Measurements from ENCODE around the gene AK8.
A peak's percentile ranks its signal among the peaks of the same experiment; 100 is the strongest.

The AK8 gene

DNA sequence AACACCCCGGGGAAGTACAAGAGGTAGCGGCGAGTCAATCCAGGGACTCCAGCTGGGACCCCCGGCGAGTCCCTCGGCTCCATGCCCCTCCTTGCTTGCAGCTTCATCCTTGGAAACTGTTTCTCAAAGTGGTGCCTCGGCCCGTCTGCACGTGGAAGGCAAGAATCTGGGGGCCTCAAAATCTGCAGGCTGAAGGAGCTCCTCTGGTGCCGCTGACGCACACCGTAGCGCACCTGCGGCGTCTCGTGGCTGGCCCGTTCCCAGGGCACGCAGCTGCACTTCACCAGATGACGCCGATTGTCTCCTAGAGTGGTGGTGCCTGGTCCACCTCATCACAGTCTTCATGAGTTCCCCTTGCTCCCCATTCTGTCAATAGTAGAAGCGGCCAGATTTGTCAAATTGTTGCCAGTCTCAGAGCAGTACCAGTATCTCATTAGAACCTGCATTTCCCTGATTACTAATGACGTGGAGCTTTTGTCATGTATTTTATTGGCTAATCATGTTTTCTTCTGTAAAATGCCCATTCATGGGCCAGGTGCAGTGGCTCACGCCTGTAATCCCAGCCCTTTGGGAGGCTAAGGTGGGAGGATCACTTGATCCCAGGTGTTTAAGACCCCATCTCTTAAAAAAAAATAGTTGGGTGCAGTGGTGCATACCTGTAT lies 169.2 kb downstream of the AK8 start:
- Histone ChIP-seq H3K9ac (ENCODE audit: low read depth, low read length, poor library complexity) (no peak overlapping the region), H3K4me2 (ENCODE audit: insufficient read depth, low read length, poor library complexity, severe bottlenecking) (no peak overlapping the region), H3K4me3 (ENCODE audit: low read length in 2 of 2) (no peak overlapping the region), H3K79me1 (ENCODE audit: low read depth, low read length) (no peaks in the 10 kb centered on the region), H2BK120ac (ENCODE audit: low read depth, low read length) (no peak overlapping the region), H3K23ac (ENCODE audit: low read depth, low read length, poor library complexity) (no peak overlapping the region), H3K9me3 (replicated peaks in 1 of 2; ENCODE audit: control insufficient read depth in 2 of 2, insufficient read depth in 1 of 2, low read depth in 1 of 2, low read length in 2 of 2) (peaks cover 0 to 2% of the 10 kb centered on the region in 2 donors), H3K4me1 (ENCODE audit: control insufficient read depth in 2 of 2, insufficient read depth in 1 of 2, low read depth in 1 of 2, low read length in 2 of 2) (no peaks in the 10 kb centered on the region), H3K18ac (ENCODE audit: low read length) (peak overlapping the region; percentile 89), H4K91ac (ENCODE audit: low read depth, low read length, poor library complexity) (no peak overlapping the region), H4K8ac (ENCODE audit: low read depth, low read length) (no peak overlapping the region), H2AK5ac (ENCODE audit: low read depth, low read length) (no peak overlapping the region), H2BK15ac (ENCODE audit: low read length) (no peak overlapping the region), H3K36me3 (replicated peaks in 1 of 2; ENCODE audit: control insufficient read depth in 2 of 2, insufficient read depth in 2 of 2, low read length in 2 of 2) (no peaks in the 10 kb centered on the region), H3K27me3 (ENCODE audit: control insufficient read depth in 3 of 3, insufficient read depth in 3 of 3, low read depth in 1 of 3, low read length in 3 of 3) (no peaks in the 10 kb centered on the region), H2BK12ac (ENCODE audit: low read length) (no peak overlapping the region), H2BK5ac (ENCODE audit: low read length) (no peak overlapping the region), H3K14ac (ENCODE audit: low read length) (no peak overlapping the region), H2AFZ (ENCODE audit: low read length) (no peak overlapping the region), H3K4ac (ENCODE audit: low read length) (no peak overlapping the region), H3K27ac (replicated peaks; ENCODE audit: low read length) (no peak overlapping the region)
- no peak for DNase-seq (ENCODE audit: low spot score)
- no CpG with 5 or more reads among the region's 23 CpGs for WGBS, 2 donors (ENCODE audit: extremely low coverage in 2 of 2, insufficient read length in 2 of 2, insufficient replicate concordance in 1 of 2)

DNA sequence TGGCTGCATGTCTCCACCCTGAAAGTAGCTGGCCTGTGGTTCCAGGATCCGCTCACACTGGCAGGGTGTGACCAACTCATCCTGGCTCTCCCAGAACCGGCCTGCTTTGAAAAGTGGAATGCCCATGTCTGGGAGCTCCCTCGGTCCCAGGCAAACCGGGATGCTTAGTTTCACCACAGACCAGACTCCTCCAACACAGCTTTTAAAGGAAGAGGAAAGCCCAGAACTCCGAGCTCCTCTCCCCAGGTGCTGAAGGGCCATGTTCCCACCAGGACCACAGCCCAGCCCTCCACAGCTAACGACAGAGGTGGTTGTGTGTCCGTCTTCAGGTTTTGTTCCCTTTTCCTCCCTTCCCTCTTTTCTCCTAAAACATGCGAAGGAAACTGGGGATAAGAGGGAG lies 169.8 kb downstream of the AK8 start:
- Histone ChIP-seq H2BK5ac (ENCODE audit: low read length) (no peak overlapping the region), H2BK12ac (ENCODE audit: low read length) (no peak overlapping the region), H3K9ac (ENCODE audit: low read depth, low read length, poor library complexity) (no peak overlapping the region), H3K27ac (replicated peaks; ENCODE audit: low read length) (no peak overlapping the region), H3K18ac (ENCODE audit: low read length) (no peak overlapping the region), H3K9me3 (replicated peaks in 1 of 2; ENCODE audit: control insufficient read depth in 2 of 2, insufficient read depth in 1 of 2, low read depth in 1 of 2, low read length in 2 of 2) (peaks cover 0 to 2% of the 10 kb centered on the region in 2 donors), H4K91ac (ENCODE audit: low read depth, low read length, poor library complexity) (no peak overlapping the region), H3K4me3 (ENCODE audit: low read length in 2 of 2) (no peak overlapping the region), H2BK120ac (ENCODE audit: low read depth, low read length) (no peak overlapping the region), H3K4me1 (ENCODE audit: control insufficient read depth in 2 of 2, insufficient read depth in 1 of 2, low read depth in 1 of 2, low read length in 2 of 2) (no peaks in the 10 kb centered on the region), H3K27me3 (ENCODE audit: control insufficient read depth in 3 of 3, insufficient read depth in 3 of 3, low read depth in 1 of 3, low read length in 3 of 3) (no peaks in the 10 kb centered on the region), H2BK15ac (ENCODE audit: low read length) (no peak overlapping the region), H4K8ac (ENCODE audit: low read depth, low read length) (no peak overlapping the region), H2AK5ac (ENCODE audit: low read depth, low read length) (no peak overlapping the region), H3K79me1 (ENCODE audit: low read depth, low read length) (no peaks in the 10 kb centered on the region), H3K14ac (ENCODE audit: low read length) (no peak overlapping the region), H2AFZ (ENCODE audit: low read length) (no peak overlapping the region), H3K4ac (ENCODE audit: low read length) (no peak overlapping the region), H3K36me3 (replicated peaks in 1 of 2; ENCODE audit: control insufficient read depth in 2 of 2, insufficient read depth in 2 of 2, low read length in 2 of 2) (no peaks in the 10 kb centered on the region), H3K23ac (ENCODE audit: low read depth, low read length, poor library complexity) (no peak overlapping the region), H3K4me2 (ENCODE audit: insufficient read depth, low read length, poor library complexity, severe bottlenecking) (no peak overlapping the region)
- no peak for DNase-seq (ENCODE audit: low spot score)
- no CpG with 5 or more reads among the region's 8 CpGs for WGBS, 2 donors (ENCODE audit: extremely low coverage in 2 of 2, insufficient read length in 2 of 2, insufficient replicate concordance in 1 of 2)

DNA sequence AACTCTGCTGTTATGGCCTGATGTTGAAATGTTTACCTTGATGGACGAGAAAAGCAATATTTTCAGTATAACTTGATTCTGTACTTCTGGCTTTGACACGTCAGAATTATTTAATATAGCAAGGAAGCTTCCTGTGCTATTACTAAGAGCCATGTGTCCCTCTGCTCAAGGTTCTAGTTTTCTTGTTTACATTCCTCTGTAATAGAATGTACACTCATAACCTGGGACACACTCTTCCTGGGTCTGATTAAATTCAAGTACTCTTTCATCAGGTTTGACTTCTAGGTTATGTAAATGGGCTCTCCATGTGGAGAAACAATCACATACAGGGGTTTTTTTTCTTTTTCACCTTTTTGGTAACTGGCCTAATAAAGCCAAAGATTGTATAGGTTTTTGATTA lies 174.7 kb downstream of the AK8 start:
- no peak overlapping the region for H2BK120ac ChIP-seq (ENCODE audit: low read depth, low read length)
- H4K91ac ChIP-seq (ENCODE audit: low read depth, low read length, poor library complexity): no peak overlapping the region
- H3K79me1 ChIP-seq (ENCODE audit: low read depth, low read length): no peaks in the 10 kb centered on the region
- H3K4me1 ChIP-seq (ENCODE audit: control insufficient read depth in 2 of 2, insufficient read depth in 1 of 2, low read depth in 1 of 2, low read length in 2 of 2): no peaks in the 10 kb centered on the region
- no peak overlapping the region for H2AK5ac ChIP-seq (ENCODE audit: low read depth, low read length)
- H3K14ac ChIP-seq (ENCODE audit: low read length): no peak overlapping the region
- no peak overlapping the region for H2AFZ ChIP-seq (ENCODE audit: low read length)
- no peak overlapping the region for H2BK5ac ChIP-seq (ENCODE audit: low read length)
- H4K8ac ChIP-seq (ENCODE audit: low read depth, low read length): no peak overlapping the region
- no peak overlapping the region for H3K4ac ChIP-seq (ENCODE audit: low read length)
- no peak overlapping the region for H2BK15ac ChIP-seq (ENCODE audit: low read length)
- no peak overlapping the region for H3K18ac ChIP-seq (ENCODE audit: low read length)
- H3K27me3 ChIP-seq (ENCODE audit: control insufficient read depth in 3 of 3, insufficient read depth in 3 of 3, low read depth in 1 of 3, low read length in 3 of 3): no peaks in the 10 kb centered on the region
- no peak overlapping the region for H3K4me2 ChIP-seq (ENCODE audit: insufficient read depth, low read length, poor library complexity, severe bottlenecking)
- H3K27ac ChIP-seq (replicated peaks; ENCODE audit: low read length): no peak overlapping the region
- H3K36me3 ChIP-seq (replicated peaks in 1 of 2; ENCODE audit: control insufficient read depth in 2 of 2, insufficient read depth in 2 of 2, low read length in 2 of 2): no peaks in the 10 kb centered on the region
- WGBS, 2 donors (ENCODE audit: extremely low coverage in 2 of 2, insufficient read length in 2 of 2, insufficient replicate concordance in 1 of 2): no CpG with 5 or more reads among the region's 2 CpGs
- H3K4me3 ChIP-seq (ENCODE audit: low read length in 2 of 2): no peak overlapping the region
- H3K9me3 ChIP-seq (replicated peaks in 1 of 2; ENCODE audit: control insufficient read depth in 2 of 2, insufficient read depth in 1 of 2, low read depth in 1 of 2, low read length in 2 of 2): peaks cover 2 to 7% of the 10 kb centered on the region in 2 donors
- H3K9ac ChIP-seq (ENCODE audit: low read depth, low read length, poor library complexity): no peak overlapping the region
- no peak overlapping the region for H2BK12ac ChIP-seq (ENCODE audit: low read length)
- H3K23ac ChIP-seq (ENCODE audit: low read depth, low read length, poor library complexity): no peak overlapping the region
- no peak for DNase-seq (ENCODE audit: low spot score)

DNA sequence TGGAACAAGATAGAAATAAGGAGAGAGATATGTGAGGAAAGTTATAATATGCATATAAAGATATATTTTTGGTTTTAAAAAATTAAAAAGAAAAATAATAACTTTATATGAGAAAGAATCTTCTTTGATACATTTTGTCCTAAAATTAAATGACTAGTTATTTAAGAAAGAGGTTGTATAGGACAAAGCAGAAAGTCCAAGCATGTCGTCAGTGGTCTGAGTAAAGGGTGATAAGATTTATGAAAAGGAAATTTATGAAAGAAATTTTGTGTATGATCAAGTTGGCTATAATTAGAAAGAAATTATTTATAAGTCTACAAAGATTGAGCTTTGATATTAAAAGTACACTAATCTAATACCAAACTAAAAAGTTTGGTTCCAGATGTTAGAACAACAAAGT lies 175.8 kb downstream of the AK8 start:
- no peaks in the 10 kb centered on the region for H3K36me3 ChIP-seq (replicated peaks in 1 of 2; ENCODE audit: control insufficient read depth in 2 of 2, insufficient read depth in 2 of 2, low read length in 2 of 2)
- no peak overlapping the region for H3K23ac ChIP-seq (ENCODE audit: low read depth, low read length, poor library complexity)
- no peak overlapping the region for H2BK5ac ChIP-seq (ENCODE audit: low read length)
- H3K79me1 ChIP-seq (ENCODE audit: low read depth, low read length): no peaks in the 10 kb centered on the region
- no peak overlapping the region for H3K9ac ChIP-seq (ENCODE audit: low read depth, low read length, poor library complexity)
- H2AK5ac ChIP-seq (ENCODE audit: low read depth, low read length): no peak overlapping the region
- no peaks in the 10 kb centered on the region for H3K27me3 ChIP-seq (ENCODE audit: control insufficient read depth in 3 of 3, insufficient read depth in 3 of 3, low read depth in 1 of 3, low read length in 3 of 3)
- H3K4me3 ChIP-seq (ENCODE audit: low read length in 2 of 2): no peak overlapping the region
- no CpG with 5 or more reads among the region's 1 CpG for WGBS, 2 donors (ENCODE audit: extremely low coverage in 2 of 2, insufficient read length in 2 of 2, insufficient replicate concordance in 1 of 2)
- H2AFZ ChIP-seq (ENCODE audit: low read length): no peak overlapping the region
- no peak overlapping the region for H3K18ac ChIP-seq (ENCODE audit: low read length)
- H3K14ac ChIP-seq (ENCODE audit: low read length): no peak overlapping the region
- H2BK12ac ChIP-seq (ENCODE audit: low read length): no peak overlapping the region
- H3K4ac ChIP-seq (ENCODE audit: low read length): no peak overlapping the region
- H4K91ac ChIP-seq (ENCODE audit: low read depth, low read length, poor library complexity): no peak overlapping the region
- no peak overlapping the region for H2BK120ac ChIP-seq (ENCODE audit: low read depth, low read length)
- H3K4me2 ChIP-seq (ENCODE audit: insufficient read depth, low read length, poor library complexity, severe bottlenecking): no peak overlapping the region
- H3K9me3 ChIP-seq (replicated peaks in 1 of 2; ENCODE audit: control insufficient read depth in 2 of 2, insufficient read depth in 1 of 2, low read depth in 1 of 2, low read length in 2 of 2): peaks cover 2 to 17% of the 10 kb centered on the region in 2 donors
- H3K4me1 ChIP-seq (ENCODE audit: control insufficient read depth in 2 of 2, insufficient read depth in 1 of 2, low read depth in 1 of 2, low read length in 2 of 2): no peaks in the 10 kb centered on the region
- H3K27ac ChIP-seq (replicated peaks; ENCODE audit: low read length): no peak overlapping the region
- no peak overlapping the region for H2BK15ac ChIP-seq (ENCODE audit: low read length)
- DNase-seq (ENCODE audit: low spot score): no peak
- no peak overlapping the region for H4K8ac ChIP-seq (ENCODE audit: low read depth, low read length)

Data from neuronal stem cell (in vitro differentiated cells).